HG03342 (cell line): ENCODE data around the gene SLC26A8.
"Not testable (repeated sequence)": the region's sequence is repeated elsewhere in the genome, so short reads cannot be mapped to it uniquely, and the experiment has no call there.

Experiments used
- ATAC-seq: cut with Tn5 transposase; IDR thresholded peaks from one replicate; pipeline ENCODE4 v1.9.1; 2021; ENCODE audit warnings: mild to moderate bottlenecking, moderate library complexity; ENCODE audit not compliant: unreplicated experiment

Gene SLC26A8

DNA sequence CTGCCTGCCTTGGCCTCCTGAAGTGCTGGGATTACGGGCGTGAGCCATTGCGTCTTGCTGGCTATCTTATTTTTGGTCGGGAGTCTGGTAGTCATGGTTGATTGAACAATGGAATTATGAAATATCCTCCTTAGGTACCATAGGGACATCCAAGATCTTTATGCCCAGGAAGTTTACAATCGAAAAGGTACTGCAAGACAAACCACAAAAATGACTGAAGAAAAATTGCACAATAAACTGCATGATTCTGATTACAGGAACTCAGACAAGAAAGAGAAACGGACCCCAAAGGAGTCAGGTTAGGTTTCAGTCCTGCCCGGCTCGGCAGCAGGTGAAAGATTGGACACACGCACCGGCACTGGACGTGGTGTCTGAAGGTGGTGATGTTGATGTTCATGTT is 5.3 kb downstream of the SLC26A8 start:
- no peak for ATAC-seq

- ATAC-seq, result no peak
These were observed 6.1 kb downstream of the SLC26A8 start for GRCh38 chr6:36018339-36018738.

- no peak for ATAC-seq
These were observed 8.8 kb downstream of the SLC26A8 start for GRCh38 chr6:36015666-36016065.

GRCh38 chr6:36000451-36000850 is 24.0 kb downstream of the SLC26A8 start:
- no peak for ATAC-seq

DNA sequence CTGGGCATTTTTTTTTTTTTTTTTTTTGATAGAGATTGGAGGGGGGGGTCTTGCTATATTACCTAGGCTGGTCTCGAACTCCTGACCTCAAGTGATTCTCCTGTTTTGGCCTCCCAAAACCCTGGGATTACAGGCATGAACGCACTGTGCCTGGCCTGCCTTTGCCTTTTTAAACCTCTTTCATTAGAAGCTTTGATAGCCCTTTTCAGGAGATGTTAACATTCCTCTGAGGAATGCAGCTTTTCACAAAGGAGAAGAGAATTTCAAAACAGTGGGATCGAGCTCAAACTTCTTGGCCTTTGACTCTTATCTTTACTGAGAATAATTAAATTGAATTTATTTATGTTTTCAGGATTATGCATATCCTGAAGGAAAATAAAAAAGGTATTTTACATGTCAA is 31.3 kb downstream of the SLC26A8 start:
- no peak for ATAC-seq

DNA sequence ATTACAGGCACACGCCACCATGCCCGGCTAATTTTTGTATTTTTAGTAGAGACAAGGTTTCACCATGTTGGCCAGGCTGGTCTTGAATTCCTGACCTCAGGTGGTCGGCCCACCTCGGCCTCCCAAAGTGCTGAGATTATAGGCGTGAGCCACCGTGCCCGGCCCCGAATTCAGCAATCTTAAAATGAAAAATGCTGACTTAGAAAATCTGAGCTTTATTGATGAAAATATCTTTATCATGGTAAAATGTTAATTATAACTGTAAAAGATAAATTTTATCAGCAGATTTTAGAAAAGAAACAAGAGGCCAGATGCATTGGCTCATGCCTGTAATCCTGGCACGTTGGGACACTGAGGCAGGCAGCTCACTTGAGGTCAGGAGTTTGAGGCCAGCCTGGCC is 36.4 kb downstream of the SLC26A8 start:
- not testable (repeated sequence) for ATAC-seq

- no peak for ATAC-seq
These were observed 39.7 kb downstream of the SLC26A8 start for GRCh38 chr6:35984701-35985100.

GRCh38 chr6:35980991-35981645 is 43.3 kb downstream of the SLC26A8 start:
- ATAC-seq, result no peak

- ATAC-seq, result not testable (repeated sequence)
These were observed 44.3 kb downstream of the SLC26A8 start for GRCh38 chr6:35980126-35980525.

DNA sequence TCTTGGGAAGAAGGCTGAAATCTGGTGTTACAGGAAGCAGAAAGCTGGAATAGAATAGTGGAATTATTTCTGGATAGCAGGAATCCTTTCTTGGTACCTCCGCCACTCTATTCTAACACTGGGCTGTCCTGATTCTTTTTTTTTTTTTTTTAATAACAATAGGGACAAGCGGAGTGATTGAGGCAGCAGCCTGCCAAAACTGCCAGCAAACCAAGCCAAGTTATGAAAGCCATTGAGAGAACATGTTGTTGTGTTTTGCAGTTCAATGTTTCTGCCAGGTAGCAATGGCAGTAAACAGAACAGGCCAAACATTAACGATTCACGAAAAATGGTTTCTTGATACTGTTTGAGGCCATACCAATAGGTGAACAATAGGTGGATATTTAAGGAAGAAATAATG is 47.1 kb downstream of the SLC26A8 start:
- no peak for ATAC-seq

GRCh38 chr6:35973670-35974222 is 50.7 kb downstream of the SLC26A8 start:
- no peak for ATAC-seq

DNA sequence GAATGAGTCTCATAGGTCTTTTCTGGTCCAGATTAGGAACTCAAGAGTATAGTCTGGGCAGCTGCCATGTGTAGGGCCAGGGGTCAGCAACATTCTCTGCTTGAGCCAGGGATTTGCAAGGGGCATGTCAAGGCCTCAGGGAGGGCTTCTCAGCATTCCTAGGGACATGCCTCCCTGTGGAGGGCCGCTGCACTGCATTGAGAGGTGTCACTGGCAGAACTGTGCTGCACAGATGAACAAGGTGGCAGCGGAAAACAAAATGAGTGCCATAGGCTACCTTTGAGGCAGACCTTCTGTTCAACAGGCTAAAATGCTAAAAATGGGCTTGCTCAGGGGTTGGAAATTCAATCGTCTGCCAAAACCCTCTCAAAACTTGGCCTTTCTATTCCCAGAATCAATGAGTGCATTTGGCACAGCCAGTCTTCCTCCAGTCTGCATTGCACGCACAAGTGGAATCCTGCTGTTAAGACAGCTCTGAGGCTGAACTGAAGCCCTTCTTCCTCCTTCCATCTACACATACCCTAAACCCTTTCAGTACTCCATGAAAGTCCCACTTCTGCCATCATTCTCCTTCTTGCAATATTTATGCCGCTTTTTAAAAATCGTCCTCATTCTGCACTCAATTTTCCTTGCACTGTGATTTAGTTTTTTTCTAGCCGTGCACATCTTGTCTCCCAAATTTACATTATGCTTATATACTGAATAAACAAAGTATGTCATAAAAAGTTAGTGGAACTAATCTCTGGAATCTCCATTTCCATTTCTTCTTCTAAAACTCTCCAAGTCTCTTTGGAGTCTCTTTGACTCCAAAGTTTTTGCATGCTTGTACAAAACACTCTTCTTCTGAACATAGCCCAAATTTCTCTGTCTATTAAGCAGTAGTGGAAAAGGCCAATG is 51.7 kb downstream of the SLC26A8 start:
- no peak for ATAC-seq

DNA sequence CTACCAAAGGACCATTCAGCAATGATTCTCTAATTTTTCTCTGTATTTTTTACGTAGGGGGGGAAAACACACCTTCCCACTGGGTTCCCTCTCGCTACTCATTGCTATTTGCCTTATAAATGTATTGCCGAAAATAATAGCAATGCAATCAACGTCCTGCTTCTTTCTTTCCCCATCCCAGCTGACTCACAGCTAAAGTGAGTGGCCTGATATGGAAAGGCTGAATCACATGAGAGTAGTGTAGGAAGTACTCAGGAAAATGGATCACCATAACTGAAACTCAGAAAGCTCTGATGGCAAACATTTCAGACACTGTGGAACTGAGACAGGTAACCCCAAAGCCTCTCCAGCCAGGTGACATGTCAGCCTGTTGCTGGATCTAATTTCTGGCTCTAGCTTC is 54.3 kb downstream of the SLC26A8 start:
- ATAC-seq, result no peak

GRCh38 chr6:35969646-35970045 is 54.8 kb downstream of the SLC26A8 start:
- ATAC-seq, result no peak

DNA sequence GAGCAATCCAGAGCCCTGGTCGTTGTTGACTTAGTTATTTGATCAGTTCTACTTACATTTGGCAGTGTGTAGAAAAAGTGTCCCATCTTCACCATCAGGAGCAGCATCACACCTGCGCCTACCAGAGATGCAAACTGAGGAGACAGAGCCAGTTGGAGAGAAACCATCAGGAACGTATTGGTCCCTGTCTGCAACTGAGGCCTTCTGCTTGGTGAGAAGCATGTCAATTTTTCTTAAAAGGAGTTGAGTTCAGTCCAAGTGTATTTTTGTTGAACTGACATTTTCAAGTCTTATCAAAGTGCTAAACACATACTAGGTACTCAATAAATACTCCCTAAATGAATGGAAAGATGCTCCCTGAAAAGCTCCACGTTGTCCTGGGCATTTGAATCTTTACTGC is 55.6 kb downstream of the SLC26A8 start:
- ATAC-seq, result no peak

GRCh38 chr6:35967076-35967774 is 57.2 kb downstream of the SLC26A8 start:
- no peak for ATAC-seq

DNA sequence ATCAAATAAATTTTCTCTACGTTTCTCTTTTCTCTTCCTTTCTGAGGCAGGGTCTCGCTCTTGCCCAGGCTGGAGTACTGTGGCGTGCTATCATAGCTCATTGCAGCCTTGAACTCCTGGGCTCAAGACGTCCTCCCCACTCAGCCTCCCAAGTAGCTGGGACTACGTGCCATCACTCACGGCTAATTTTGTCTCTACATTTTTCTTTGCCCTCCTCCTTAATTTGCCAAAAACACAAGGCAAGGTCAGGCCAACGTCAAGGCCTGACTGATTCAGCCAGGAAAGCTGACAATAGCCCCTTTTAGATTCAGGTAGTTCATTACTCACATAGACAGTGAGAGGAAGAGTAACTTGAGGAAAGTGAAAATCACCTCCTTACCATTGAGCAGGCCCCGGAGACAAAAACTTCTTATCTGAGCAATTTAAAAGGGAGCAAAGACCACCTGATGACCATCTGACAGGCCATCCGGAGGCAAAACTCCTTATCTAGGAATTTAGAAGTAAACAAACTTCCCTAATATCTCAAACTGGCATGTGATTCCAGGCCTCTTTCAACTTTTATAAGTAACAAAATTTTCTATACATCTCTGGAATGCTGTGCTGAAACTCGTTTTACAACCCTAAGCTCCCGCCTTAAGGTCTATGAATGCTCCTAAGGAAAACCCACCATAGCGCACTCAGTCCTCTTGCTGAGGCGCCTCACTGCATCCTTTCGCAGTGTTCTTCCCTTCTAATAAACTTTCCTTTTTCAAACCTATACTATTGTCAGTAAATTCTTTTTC is 61.5 kb downstream of the SLC26A8 start:
- ATAC-seq, result no peak

GRCh38 chr6:35960187-35960586 is 64.3 kb downstream of the SLC26A8 start:
- no peak for ATAC-seq

GRCh38 chr6:35955970-35956369 is 68.5 kb downstream of the SLC26A8 start:
- no peak for ATAC-seq

GRCh38 chr6:35955521-35955920 is 68.9 kb downstream of the SLC26A8 start:
- no peak for ATAC-seq

GRCh38 chr6:35955071-35955470 is 69.4 kb downstream of the SLC26A8 start:
- ATAC-seq, result no peak
